ENCODE data around the gene OSBP2.

The OSBP2 gene

GRCh38 chr22:30806391-30806861, 111.8 kb downstream of the OSBP2 start:
- DNase-seq (ENCODE audit: low read depth in 2 of 2) = no peak

- no peak for DNase-seq (ENCODE audit: low read depth in 2 of 2)
These were observed 114.4 kb downstream of the OSBP2 start for GRCh38 chr22:30809086-30809485.

- no peak for DNase-seq (ENCODE audit: low read depth in 2 of 2)
These were observed 115.4 kb downstream of the OSBP2 start for GRCh38 chr22:30810105-30810504.

- no peak for DNase-seq (ENCODE audit: low read depth in 2 of 2)
These were observed 119.3 kb downstream of the OSBP2 start for GRCh38 chr22:30813936-30814335.

GRCh38 chr22:30816413-30816812, 121.7 kb downstream of the OSBP2 start:
- no peak for DNase-seq (ENCODE audit: low read depth in 2 of 2)

GRCh38 chr22:30821381-30821780, 126.7 kb downstream of the OSBP2 start:
- DNase-seq (ENCODE audit: low read depth in 2 of 2) = no peak

GRCh38 chr22:30821863-30822215, 127.2 kb downstream of the OSBP2 start:
- DNase-seq (ENCODE audit: low read depth in 2 of 2) = no peak

- no peak for DNase-seq (ENCODE audit: low read depth in 2 of 2)
These were observed 127.7 kb downstream of the OSBP2 start for GRCh38 chr22:30822216-30823014.

- DNase-seq (ENCODE audit: low read depth in 2 of 2) = no peak
These were observed 128.3 kb downstream of the OSBP2 start for GRCh38 chr22:30823015-30823370.

GRCh38 chr22:30824096-30824495, 129.4 kb downstream of the OSBP2 start:
- no peak for DNase-seq (ENCODE audit: low read depth in 2 of 2)

- no peak for DNase-seq (ENCODE audit: low read depth in 2 of 2)
These were observed 130.0 kb downstream of the OSBP2 start for GRCh38 chr22:30824711-30825110.

- DNase-seq (ENCODE audit: low read depth in 2 of 2) = no peak
These were observed 131.2 kb downstream of the OSBP2 start for GRCh38 chr22:30825711-30826505.

GRCh38 chr22:30826670-30827355, 132.1 kb downstream of the OSBP2 start:
- no peak for DNase-seq (ENCODE audit: low read depth in 2 of 2)

GRCh38 chr22:30827646-30828045, 133.0 kb downstream of the OSBP2 start:
- no peak for DNase-seq (ENCODE audit: low read depth in 2 of 2)

- no peak for DNase-seq (ENCODE audit: low read depth in 2 of 2)
These were observed 133.8 kb downstream of the OSBP2 start for GRCh38 chr22:30828187-30829155.

- DNase-seq (ENCODE audit: low read depth in 2 of 2) = no peak
These were observed 135.4 kb downstream of the OSBP2 start for GRCh38 chr22:30829901-30830550.

GRCh38 chr22:30830907-30831306, 136.2 kb downstream of the OSBP2 start:
- no peak for DNase-seq (ENCODE audit: low read depth in 2 of 2)

GRCh38 chr22:30832407-30832987, 137.8 kb downstream of the OSBP2 start:
- DNase-seq (ENCODE audit: low read depth in 2 of 2) = no peak

- no peak for DNase-seq (ENCODE audit: low read depth in 2 of 2)
These were observed 138.6 kb downstream of the OSBP2 start for GRCh38 chr22:30833322-30833721.

- no peak for DNase-seq (ENCODE audit: low read depth in 2 of 2)
These were observed 142.9 kb downstream of the OSBP2 start for GRCh38 chr22:30837531-30837930.

Data from stimulated activated CD4-positive, alpha-beta T cell treated with anti-CD3 and anti-CD28 coated beads, Interleukin-12 subunit alpha, Interleukin-12 subunit beta, amount 100 ng/mL, for 24 hours (primary cell).